Stimulated activated CD8-positive, alpha-beta memory T cell treated with anti-CD3 and anti-CD28 coated beads, Interleukin-7, amount 100 ng/mL, for 4 hours (primary cell): ENCODE measurements around the gene RSPRY1.
"Not testable (repeated sequence)": the region's sequence is repeated elsewhere in the genome, so short reads cannot be mapped to it uniquely, and the experiment has no call there.

Source experiments
- DNase-seq, 2 donors: peaks; one replicate each; pipeline ENCODE4 v3.0.0-alpha.2; 2020; ENCODE audit warnings: low read depth in 2 of 2

The RSPRY1 gene

DNA sequence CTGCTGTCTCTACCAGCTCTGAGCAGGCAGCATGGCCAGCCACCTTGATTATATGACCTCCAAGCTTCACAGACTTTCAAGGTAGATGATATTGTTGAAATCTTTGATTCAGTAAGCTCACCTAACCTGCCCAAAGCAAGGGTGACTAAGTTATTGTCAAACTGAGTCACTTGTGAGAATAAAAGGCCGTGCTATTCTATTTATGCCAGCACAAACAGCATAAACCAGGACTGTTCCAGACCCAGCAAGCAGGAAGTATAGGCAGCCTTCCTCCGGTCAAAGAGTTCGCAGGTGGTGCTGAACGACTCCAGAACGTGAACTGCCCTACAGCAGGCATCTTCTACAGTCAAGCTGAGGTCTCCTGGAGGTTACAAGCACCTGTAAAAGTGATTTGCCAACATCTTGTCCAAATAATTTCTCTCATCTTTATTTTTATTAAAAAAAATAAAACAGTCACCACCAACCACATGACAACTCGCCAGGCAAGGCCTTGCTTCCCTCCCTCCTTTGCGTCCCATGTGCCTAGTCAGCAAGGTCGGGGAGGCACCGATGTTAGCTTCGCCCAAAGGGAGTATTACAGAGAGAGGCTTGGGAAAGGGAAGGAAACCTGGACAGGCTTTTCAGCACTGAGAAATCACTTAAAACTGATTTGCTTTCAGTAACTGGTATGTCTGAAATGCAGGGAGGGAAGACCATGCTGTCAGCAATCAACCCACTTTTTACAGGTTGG, 69.7 kb downstream of the RSPRY1 start:
- no peak for DNase-seq

DNA sequence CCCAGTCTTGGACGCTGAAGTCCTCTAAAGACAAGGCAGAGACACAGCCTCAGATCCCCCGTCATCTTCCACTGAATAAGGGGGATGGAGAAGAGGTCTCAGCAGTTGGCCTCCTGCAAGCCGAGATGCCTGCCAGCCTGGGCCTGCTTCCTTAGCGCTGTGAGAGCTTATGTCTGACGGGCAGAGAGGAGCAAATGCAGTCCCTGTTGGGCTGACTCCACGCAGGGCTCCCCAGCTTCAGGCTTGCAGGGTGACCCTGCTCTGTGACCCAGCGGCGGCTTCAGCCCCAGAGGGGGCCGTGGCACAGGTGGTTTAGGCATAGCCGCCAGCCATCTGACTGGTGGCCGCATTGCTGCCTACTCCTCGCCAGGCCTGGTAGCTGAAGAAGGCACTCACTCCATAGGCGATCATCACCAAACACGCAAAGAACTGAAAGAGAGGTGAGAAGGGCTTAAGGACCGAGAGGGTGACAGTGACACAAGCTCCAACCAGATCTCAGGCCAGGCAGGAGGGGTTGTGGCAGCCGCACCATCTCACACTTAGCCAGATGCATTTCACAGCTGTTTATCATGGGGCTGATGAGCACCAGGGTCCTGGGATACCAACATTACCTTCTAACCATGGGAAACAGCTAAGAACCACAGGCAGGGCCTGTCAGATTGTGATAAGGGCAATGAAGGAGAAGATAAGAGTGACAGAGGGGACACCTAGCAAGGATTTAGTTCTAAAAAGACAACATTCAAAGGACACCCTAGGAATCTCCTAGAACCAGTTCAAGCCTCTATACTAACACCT, 70.7 kb downstream of the RSPRY1 start:
- DNase-seq, result no peak

DNA sequence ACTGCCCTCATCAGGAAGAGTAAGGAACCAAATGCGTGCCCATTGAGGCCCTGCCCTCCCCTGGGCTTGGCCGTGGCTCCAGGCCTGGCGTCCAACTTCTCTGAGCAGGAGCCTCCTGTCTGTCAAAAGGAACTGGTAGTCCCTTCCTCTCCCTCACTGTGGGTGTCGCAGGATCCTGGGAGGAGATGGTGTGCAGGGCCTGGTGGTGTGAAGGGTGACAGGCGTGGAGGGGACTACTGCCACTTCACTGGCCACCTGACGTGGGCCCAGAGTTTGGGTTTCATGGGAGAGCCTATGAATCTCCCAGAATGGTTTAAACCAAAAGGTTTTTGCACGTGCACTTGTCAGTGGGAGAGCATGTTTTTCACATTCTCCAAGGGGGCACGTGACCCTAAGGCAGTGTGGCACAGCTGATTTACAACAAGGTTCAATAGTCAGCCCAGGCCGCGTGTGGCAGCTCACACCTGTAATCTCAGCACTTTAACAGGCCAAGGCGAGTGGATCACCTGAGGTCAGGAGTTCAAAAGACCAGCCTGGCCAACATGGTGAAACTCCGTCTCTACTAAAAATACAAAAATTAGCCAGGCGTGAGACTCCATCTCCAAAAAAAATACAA, 71.4 kb downstream of the RSPRY1 start:
- DNase-seq, result no peak

DNA sequence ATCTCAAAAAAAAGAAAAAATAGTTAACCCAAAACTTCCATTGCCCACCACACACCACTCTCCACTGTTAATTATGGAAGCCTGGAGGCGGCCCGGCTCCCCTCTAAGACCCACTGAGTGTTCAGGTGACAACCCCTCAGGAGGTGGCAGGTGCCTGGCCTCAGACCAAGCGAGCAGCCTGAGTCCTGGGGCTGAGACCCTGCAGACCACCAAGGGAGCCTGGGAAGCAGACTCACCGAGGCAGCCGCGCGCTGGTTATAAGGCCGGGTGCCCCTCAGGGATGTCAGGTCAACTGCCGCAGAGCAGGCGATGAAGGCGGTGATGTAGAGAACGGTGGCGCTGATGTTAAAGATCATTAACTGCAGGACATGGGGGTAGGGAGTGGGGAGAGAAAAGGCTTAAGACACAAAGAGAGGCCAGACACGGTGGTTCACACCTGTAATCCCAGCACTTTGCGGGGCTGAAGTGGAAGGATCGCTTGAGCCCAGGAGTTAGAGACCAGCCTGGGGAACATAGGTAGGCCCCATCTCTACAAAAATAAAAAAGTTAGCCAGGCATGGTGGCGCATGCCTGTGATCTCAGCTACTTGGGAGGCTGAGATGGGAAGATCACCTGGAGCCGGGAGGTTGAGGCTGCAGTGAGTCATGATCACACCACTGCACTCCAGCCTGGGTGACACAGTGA, 72.2 kb downstream of the RSPRY1 start:
- no peak for DNase-seq

DNA sequence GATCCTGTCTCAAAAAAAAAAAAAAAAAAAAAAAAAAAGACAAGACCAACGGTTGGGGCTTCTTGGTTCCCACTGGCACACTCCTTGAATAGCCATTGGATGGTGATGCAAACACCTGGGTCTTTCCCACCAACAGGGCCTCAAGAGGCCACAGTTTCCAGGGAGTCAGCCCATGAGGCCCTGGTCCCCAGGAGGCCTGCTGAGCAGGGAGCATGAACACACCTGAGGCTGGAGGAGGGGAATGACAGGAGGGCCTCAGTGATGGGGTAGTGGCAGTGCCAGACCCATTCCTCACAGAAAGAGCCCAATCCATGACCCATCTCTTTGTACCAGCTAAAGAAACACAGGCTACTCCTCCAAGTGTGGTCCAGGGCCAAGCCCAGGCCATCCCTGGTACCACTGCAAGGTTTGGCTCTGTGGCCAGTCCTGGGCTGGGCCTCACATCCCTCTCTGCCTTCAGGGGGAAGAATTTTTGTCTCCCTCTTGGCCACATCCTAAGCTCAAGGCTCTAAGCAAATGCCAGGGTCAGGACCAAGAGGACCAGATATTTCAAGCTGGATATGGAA, 72.9 kb downstream of the RSPRY1 start:
- no peak for DNase-seq

DNA sequence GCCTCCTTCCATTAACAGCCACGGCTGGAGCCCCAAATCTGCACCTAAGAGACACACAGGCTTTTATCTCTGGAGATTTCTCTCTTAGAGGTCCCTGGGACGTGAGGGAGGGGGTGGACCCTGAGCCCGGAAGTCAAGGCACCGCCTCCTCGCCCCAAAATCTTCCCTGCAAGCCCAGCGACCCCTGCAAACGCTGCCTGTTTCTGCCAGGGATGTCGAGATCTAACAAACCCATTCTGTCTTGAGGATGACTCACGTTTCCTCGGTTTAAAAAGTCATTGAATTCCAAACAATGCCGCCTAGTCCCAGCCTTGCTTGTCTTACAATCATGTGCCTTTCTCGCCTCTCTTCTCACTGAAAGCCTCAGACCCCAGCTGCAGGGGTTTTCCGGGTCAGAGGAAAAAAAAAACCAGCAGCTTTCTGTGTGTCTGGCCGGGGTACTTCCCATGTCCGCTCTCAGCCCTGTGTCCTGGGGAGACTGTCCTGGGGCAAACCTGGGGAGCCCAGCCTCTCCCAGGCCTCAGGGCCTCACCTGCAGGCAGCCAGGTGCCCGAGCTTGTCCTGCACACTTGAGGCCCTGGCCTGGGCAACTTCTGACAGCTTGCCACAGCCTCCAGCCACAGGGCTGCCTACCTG, 74.3 kb downstream of the RSPRY1 start:
- no peak for DNase-seq

DNA sequence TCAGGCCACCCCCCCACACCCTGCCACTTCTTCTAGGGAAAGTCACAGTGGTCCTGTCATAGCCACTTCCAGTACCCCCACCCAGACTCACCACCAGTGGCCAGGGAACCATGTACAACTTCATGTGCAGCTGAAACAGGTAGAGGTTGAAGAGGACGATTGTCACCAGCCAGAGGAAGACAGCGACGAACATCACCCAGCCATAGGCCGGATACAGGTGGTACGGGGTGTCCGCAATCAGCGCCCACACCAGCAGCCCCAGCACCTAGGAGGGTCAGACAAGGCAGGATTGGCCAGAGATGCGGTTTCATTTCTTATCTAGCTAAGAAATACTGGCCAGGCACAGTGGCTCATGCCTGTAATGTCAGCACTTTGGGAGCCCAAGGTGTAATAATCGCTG, 75.7 kb downstream of the RSPRY1 start:
- DNase-seq, result no peak

DNA sequence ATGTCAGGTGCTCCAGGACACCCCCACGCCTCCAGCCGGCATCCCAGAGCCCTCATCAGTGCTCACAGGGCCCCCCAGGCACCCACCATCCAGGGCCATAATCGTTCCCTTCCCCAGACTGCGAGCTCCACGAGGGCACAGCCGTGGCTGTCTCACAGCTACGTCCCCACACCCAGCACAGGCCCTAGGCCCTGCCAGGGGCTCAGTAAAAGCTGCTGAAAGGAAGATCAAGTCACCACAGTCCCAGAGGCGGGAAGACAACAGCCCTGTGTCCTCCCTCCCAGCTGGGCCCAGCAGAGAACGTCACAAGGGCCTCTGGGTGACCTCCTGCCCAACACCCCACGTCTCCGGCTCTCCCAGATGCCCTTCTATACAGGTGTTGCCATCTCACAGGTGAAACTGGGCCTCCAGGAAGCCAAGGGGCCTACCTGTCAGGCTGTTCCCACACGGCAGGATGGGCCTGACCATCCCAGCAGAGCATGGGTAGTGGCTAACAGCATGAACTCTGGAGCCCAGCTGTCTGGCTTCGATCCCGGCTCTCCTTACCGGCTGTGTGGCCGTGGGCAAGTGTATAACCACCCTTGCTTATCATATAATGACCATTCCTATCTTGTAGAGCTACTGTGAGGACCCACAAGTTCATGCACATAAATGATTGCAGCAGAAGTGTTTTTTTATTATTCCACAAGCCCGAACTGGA, 76.9 kb downstream of the RSPRY1 start:
- no peak for DNase-seq

DNA sequence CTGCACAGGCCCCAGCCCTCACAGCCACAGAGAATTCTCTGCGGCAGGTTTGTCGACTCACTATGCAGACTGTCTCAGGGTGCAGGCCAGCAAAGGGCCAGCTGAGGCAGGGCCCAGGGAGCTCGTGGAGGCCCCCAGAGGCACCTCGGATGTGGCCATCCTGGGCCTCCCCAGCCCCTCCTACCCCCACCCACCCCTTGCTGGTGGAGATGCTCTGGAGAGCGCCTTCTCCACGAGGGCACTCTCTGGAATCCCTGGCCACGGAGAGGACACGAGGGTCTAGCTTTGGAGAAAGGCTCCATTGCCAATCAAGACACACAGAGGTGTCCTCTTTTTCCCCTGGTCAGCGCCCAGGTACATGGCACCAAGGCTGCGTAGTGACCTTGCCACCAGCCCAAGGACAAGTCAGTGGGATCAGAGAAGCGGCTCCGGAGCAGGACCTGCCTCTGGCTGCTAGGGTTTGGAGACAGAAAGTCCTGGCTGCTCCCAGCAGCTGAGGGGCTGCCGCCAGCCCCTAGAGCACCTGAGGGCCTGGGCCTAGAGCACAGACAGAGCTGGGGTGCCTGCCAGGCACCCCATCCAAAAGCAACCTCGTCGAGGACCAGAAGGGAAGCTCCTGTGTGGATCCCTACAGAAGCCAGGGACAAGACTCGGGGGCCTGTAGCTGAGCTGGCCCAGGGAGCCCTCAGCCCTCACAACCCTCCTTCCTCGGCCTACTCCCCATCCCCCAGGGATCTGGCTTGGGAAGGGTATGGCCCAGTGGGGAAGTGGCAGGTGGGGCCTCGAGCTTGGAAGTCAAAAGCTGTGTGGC, 77.6 kb downstream of the RSPRY1 start:
- DNase-seq, result no peak

DNA sequence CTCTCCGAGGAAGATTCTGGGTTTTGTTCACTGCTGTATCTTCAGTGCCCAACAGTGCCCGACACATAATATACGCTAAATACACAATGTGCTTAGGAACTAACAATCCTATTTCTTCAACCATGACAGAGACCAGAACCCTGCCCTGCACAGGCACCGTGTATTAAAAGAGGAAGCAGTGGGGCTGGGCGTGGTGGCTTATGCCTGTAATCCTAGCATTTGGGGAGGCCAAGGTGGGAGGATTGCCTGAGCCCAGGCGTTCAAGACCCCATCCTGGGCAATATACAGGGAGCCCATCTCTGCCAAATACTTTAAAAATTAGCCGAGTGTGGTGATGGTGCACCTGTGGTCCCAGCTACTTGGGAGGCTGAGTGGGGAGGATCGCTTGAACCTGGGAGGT, 78.3 kb downstream of the RSPRY1 start:
- no peak for DNase-seq

DNA sequence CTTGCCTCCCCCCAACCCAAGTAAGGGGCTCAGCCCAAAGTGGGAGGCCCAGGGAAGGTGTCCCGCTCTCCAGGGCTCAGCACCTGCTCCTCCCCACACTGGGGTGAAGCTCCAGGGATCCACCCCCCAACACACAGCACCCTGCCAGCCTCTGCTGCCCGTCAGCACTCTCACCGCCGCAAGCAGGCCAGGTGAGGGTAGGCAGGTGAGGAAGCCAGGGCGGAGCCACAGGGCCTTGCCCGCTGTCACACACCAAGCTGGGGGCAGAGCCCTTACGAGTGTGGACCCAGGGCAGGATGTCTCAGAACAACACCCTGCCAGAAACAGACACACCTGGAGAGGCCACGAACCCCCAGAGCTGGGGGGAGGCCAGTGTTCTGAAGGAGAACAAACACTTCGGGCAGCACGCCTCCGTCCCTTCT, 78.8 kb downstream of the RSPRY1 start:
- no peak for DNase-seq

DNA sequence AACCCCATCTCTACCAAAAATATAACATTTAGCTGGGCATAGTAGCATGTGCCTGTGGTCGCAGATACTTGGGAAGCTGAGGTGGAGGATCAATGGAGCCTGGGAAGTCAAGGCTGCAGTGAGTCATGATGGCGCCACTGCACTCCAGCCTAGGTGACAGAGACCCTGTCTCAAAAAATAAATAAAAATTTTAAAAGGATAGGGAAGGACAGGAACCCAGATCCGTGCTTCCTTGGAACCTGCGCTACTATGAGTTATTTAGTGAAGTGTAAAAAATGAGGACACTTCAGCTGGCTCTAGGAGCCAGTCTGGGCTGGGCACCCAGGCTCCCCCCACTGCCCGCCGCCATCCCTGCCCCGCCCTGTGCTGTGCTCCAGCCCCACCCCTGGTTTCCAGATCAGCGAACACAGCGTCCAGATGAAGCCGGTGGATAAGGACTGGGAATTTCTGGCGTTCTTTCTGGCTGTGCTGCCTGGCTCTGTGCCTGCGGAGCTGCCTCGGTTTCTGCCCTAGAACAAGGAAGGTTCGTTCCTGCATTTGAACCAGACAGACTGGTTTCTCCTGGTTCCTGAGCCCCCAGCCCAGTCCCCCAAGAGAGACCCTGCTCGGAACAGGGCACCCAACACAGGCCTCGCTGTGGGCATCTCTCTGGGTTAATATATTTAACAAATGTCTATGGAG, 79.9 kb downstream of the RSPRY1 start:
- no peak for DNase-seq

DNA sequence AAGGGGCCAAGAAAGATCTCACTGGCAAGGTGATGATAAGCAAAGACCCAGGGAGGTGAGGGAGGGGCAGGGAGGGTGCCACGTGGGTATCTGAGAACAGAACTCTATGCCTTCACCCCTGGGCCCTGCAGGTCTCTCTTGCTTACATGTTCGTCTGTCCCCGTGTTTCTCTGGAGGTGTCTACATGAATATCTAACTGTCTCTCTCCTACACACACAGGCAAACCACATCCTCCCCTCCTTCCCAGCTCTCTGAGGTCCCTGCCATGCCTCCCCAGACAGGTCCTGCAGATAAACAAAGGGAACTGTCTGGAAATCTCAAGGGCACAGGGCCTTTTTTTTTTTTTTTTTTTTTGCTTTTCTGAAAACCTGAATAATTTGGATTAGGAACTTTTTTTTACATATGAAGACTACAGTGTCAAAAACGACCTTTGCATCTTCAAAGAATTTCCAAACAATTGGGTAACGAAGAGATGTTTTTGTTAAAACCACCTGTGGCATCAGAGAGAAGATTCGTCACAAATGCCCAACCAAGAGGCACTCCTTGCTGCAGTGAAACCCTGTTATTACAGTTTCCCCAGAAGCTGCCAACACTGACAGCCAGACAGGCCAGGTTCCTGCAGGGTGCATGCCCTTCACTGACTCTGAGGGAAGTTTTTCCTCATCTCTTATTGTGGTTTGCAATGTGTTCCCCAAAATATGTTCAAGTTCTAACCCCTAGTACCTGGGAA, 80.6 kb downstream of the RSPRY1 start:
- no peak for DNase-seq

DNA sequence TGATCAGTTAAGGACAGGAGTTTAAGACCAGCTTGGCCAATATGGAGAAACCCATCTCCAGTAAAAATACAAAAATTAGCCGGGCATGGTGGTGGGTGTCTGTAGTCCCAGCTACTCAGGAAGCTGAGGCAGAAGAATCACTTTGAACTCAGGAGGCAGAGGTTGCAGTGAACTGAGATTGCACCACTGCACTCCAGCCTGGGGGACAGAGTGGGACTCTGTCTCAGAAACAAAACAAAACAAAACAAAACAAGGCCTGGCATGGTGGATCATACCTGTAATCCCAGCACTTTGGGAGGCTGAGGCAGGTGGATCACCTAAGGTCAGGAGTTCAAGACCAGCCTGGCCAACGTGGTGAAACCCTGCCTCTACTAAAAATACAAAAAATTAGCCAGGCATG, 81.2 kb downstream of the RSPRY1 start:
- DNase-seq, result not testable (repeated sequence)

DNA sequence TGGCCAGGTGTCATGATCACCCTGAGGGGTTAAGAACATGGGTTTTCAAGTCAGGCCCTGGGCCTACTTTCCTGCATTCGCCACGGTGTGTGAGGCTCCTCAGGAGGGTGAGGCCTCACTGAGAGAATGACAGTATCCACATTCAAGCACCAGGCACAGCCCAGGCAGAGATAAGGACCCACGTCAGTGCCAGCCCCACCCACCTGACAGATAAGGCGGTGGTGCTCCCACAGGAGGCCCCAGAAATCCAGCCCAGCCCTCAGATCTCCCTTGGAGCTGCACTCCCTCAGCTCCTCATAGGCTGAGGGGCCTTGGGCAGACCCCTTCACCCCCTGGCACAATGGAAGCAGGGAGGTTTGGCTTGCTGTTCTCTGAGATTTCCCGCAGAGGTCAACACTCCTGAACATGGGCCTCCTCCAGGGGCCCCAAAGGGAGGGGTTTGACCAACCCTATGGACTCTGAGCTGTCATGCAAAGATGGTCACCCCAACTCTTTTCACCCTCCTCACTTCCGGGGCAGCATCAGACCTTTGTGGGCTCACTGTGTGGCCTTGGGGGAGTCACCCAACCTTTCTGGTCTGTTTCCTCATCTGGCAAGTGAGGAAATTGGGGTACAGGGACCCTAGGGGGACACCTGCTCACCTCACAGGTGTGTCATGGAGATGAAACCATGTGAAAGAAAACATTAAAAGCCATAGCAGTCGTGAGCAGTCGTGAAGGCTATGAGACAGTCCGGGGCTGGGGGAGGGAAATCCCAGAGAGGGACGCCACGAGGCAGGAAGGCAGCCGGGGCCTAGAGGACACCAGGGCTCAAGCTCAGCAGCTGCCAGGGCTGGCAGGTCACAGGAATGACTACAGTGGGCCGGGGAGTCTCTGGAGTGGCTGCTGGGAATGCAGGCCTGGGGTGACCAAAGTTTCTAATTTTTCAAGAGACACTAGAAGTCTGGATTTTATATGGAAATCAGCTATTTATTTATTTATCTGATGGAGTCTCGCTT, 83.0 kb downstream of the RSPRY1 start:
- DNase-seq, result no peak

DNA sequence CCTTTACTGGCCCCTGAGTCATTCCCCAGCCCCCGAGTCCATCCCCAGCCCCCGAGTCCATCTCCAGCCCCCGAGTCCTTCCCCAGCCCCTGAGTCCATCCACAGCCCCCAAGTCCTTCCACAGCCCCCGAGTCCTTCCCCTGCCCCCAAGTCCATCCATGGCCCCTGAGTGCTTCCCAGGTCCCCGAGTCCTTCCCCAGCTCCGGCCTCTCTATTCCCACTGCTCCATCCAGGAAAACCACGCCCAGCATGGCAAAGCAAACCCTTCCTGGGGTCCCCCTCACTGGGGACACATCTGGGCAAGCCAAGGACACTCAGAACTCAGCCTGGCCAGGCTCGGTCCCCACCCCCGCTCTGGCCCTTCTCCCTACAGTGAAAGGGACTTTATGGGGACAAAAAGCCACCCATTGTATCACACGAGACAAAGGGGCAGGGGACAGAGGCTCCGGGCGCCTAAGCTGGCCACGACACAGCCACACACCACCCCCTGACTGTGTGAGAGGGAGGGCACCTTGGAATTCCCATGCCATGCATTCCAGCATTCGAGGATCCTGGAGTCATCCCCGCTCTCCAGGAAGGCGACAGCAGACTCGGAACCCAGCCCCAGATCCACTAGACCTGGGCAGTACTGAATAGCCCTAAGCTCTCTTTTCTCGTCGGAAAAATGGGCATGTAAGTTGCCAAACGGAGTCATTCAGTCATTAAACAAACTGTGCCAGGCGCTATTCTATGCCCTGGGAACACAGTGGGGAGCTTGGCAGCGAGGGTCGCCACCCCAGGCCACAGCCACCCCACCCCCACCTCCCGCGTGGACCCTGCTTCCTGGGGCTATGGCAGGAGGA, 84.3 kb downstream of the RSPRY1 start:
- DNase-seq, result no peak

DNA sequence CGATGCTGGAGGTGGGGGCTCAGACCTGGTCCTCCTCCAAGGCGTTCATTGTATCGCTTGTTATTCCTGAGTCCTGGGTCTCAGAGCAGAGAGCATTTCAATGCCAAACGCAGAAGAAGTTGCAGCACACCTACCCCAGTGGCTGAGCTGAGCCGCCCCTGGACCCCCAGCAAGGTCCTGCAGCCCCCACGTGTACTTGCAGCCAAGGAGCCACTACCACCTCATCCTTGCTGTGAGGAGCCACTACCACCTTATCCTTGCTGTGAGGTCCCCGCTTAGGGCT, 84.9 kb downstream of the RSPRY1 start:
- no peak for DNase-seq
